NCI-H748 (cell line): ENCODE measurements around the gene PIM1.
"Not testable (repeated sequence)": the region's sequence is repeated elsewhere in the genome, so short reads cannot be mapped to it uniquely, and the experiment has no call there.

Experiments
- DNase-seq: peaks from one replicate; lab custom pipeline; 2025; ENCODE audit not compliant: unreplicated experiment; lab: John Stamatoyannopoulos, UW

PIM1 gene

GRCh38 chr6:37170273-37171200 is 585 bp downstream of the PIM1 start:
- DNase-seq: peak; percentile 74

GRCh38 chr6:37171201-37171969 is 1.4 kb downstream of the PIM1 start:
- peak; percentile 71 for DNase-seq

GRCh38 chr6:37171970-37172812 is 2.2 kb downstream of the PIM1 start:
- DNase-seq: peak; percentile 97

GRCh38 chr6:37172912-37173492 is 3.0 kb downstream of the PIM1 start:
- DNase-seq: no peak

- no peak for DNase-seq
Measured at GRCh38 chr6:37173493-37174195, 3.7 kb downstream of the PIM1 start.

GRCh38 chr6:37174196-37174514 is 4.2 kb downstream of the PIM1 start:
- no peak for DNase-seq

- no peak for DNase-seq
Measured at GRCh38 chr6:37174515-37175331, 4.8 kb downstream of the PIM1 start.

- DNase-seq: no peak
Measured at GRCh38 chr6:37175332-37176267, 5.6 kb downstream of the PIM1 start.

- no peak for DNase-seq
Measured at GRCh38 chr6:37176268-37177076, 6.5 kb downstream of the PIM1 start.

GRCh38 chr6:37177077-37177934 is 7.4 kb downstream of the PIM1 start:
- no peak for DNase-seq

GRCh38 chr6:37177935-37178517 is 8.1 kb downstream of the PIM1 start:
- no peak for DNase-seq

GRCh38 chr6:37180075-37180474 is 10.1 kb downstream of the PIM1 start:
- DNase-seq: no peak

- DNase-seq: not testable (repeated sequence)
Measured at GRCh38 chr6:37180610-37181009, 10.7 kb downstream of the PIM1 start.

GRCh38 chr6:37182736-37183590 is 13.0 kb downstream of the PIM1 start:
- DNase-seq: no peak
